H9 (cell line): ENCODE results near the gene LRRC61. TPM values are rescaled to one million over a fixed set of nuclear protein-coding genes. Genes with fewer than 3 reads are reported as not detected.

Experiments
- DNase-seq: peaks from one replicate; pipeline ENCODE4 v3.0.0-alpha.2; 2017
- H2AFZ ChIP-seq: one replicate; pipeline ENCODE4 v1.6.1; 2013; ENCODE audit warnings: mild to moderate bottlenecking, low read length, control low read depth, moderate library complexity
- H2AK5ac ChIP-seq: 2 replicates; pipeline ENCODE4 v1.6.1; 2013; ENCODE audit warnings: low read length, control low read depth, mixed read lengths; ENCODE audit not compliant: insufficient read length
- H2BK120ac ChIP-seq: one replicate; pipeline ENCODE4 v1.6.1; 2013; ENCODE audit warnings: low read depth, mild to moderate bottlenecking, low read length, control low read depth, inconsistent platforms; ENCODE audit not compliant: poor library complexity, severe bottlenecking
- H2BK12ac ChIP-seq: 2 replicates; pipeline ENCODE4 v1.6.1; 2013; ENCODE audit warnings: low read length, control low read depth, mixed read lengths, low read depth; ENCODE audit not compliant: insufficient read length
- H2BK15ac ChIP-seq: 2 replicates; pipeline ENCODE4 v1.6.1; 2013; ENCODE audit warnings: low read depth, low read length, control low read depth
- H2BK20ac ChIP-seq: one replicate; pipeline ENCODE4 v1.6.1; 2013; ENCODE audit warnings: low read depth, mild to moderate bottlenecking, low read length, control low read depth, inconsistent platforms; ENCODE audit not compliant: poor library complexity, severe bottlenecking
- H2BK5ac ChIP-seq: 2 replicates; pipeline ENCODE4 v1.6.1; 2013; ENCODE audit warnings: low read length, control low read depth, mixed read lengths; ENCODE audit not compliant: insufficient read length
- H3K14ac ChIP-seq: 2 replicates; pipeline ENCODE4 v1.6.1; 2013; ENCODE audit warnings: low read length, control low read depth; ENCODE audit not compliant: insufficient read depth
- H3K18ac ChIP-seq: 2 replicates; pipeline ENCODE4 v1.6.1; 2013; ENCODE audit warnings: low read depth, mild to moderate bottlenecking, mixed read lengths, low read length, control low read depth; ENCODE audit not compliant: insufficient read length
- H3K23ac ChIP-seq: 2 replicates; pipeline ENCODE4 v1.6.1; 2013; ENCODE audit warnings: low read length, control low read depth, mixed read lengths, low read depth; ENCODE audit not compliant: insufficient read length
- H3K23me2 ChIP-seq: 2 replicates; pipeline ENCODE4 v1.6.1; 2013; ENCODE audit warnings: low read depth, mild to moderate bottlenecking, mixed read lengths, low read length, control low read depth; ENCODE audit not compliant: insufficient read length, poor library complexity, severe bottlenecking
- H3K27ac ChIP-seq: 2 replicates; pipeline ENCODE4 v1.5.1; 2013; ENCODE audit warnings: low read length, control low read depth, mixed read lengths, low read depth; ENCODE audit not compliant: insufficient read length
- H3K27me3 ChIP-seq: 2 replicates; pipeline ENCODE4 v1.6.1; 2013; ENCODE audit warnings: low read length, control low read depth, inconsistent platforms; ENCODE audit not compliant: insufficient read depth
- H3K4ac ChIP-seq: 2 replicates; pipeline ENCODE4 v1.6.1; 2013; ENCODE audit warnings: low read depth, mild to moderate bottlenecking, control low read depth, inconsistent platforms, low read length, moderate library complexity
- H3K4me1 ChIP-seq: 2 replicates; pipeline ENCODE4 v1.6.1; 2013; ENCODE audit warnings: low read length, control low read depth, inconsistent platforms; ENCODE audit not compliant: insufficient read depth
- H3K4me2 ChIP-seq: 2 replicates; pipeline ENCODE4 v1.6.1; 2013; ENCODE audit warnings: low read length, control low read depth, mixed read lengths; ENCODE audit not compliant: insufficient read length, insufficient read depth
- H3K56ac ChIP-seq: 2 replicates; pipeline ENCODE4 v1.6.1; 2013; ENCODE audit warnings: low read depth, mild to moderate bottlenecking, mixed read lengths, low read length, control low read depth; ENCODE audit not compliant: insufficient read length
- H3K79me1 ChIP-seq: 2 replicates; pipeline ENCODE4 v1.6.1; 2013; ENCODE audit warnings: low read depth, mild to moderate bottlenecking, moderate library complexity, low read length, control low read depth, inconsistent platforms; ENCODE audit not compliant: insufficient read depth, poor library complexity, severe bottlenecking
- H3K79me2 ChIP-seq: 2 replicates; pipeline ENCODE4 v1.6.1; 2013; ENCODE audit warnings: low read length, control low read depth, inconsistent platforms; ENCODE audit not compliant: insufficient read depth
- H3K9ac ChIP-seq: 2 replicates; pipeline ENCODE4 v1.6.1; 2013; ENCODE audit warnings: low read length, control low read depth, mixed read lengths; ENCODE audit not compliant: insufficient read length; ENCODE audit errors: extremely low read depth
- H3K9me3 ChIP-seq: one replicate; pipeline ENCODE4 v1.6.1; 2013; ENCODE audit warnings: low read depth, low read length, inconsistent platforms; ENCODE audit not compliant: control insufficient read depth
- H3T11ph ChIP-seq: one replicate; pipeline ENCODE4 v1.6.1; 2013; ENCODE audit warnings: mild to moderate bottlenecking, low read length, control low read depth, inconsistent platforms
- H4K20me1 ChIP-seq: one replicate; pipeline ENCODE4 v1.6.1; 2013; ENCODE audit not compliant: control insufficient read depth, insufficient read length, insufficient read depth
- H4K5ac ChIP-seq: 2 replicates; pipeline ENCODE4 v1.6.1; 2013; ENCODE audit warnings: low read depth, mild to moderate bottlenecking, mixed read lengths, low read length, control low read depth; ENCODE audit not compliant: insufficient read length
- H4K8ac ChIP-seq: replicated peaks from 2 replicates; pipeline ENCODE4 v1.6.1; 2013; ENCODE audit warnings: low read length, control low read depth, mixed read lengths, low read depth; ENCODE audit not compliant: insufficient read length
- H4K91ac ChIP-seq: 2 replicates; pipeline ENCODE4 v1.6.1; 2013; ENCODE audit warnings: low read depth, mild to moderate bottlenecking, moderate library complexity, mixed read lengths, low read length, control low read depth; ENCODE audit not compliant: insufficient read length
- H3K27ac Mint-ChIP-seq, 3 experiments: 2 replicates in 2 of 3; 3 replicates in 1 of 3; pipeline ENCODE4 v1.8.0; 2020 to 2021; ENCODE audit warnings: mixed read lengths in 3 of 3, mild to moderate bottlenecking in 1 of 3, moderate library complexity in 1 of 3
- H3K27me3 Mint-ChIP-seq: 2 replicates; pipeline ENCODE4 v1.8.0; 2021; ENCODE audit warnings: low read depth, mild to moderate bottlenecking, moderate library complexity, mixed read lengths
- H3K36me3 Mint-ChIP-seq, 3 experiments: 2 replicates in 2 of 3; 3 replicates in 1 of 3; pipeline ENCODE4 v1.8.0; 2020 to 2021; ENCODE audit warnings: low read depth in 3 of 3, mixed read lengths in 3 of 3; ENCODE audit not compliant: insufficient read depth in 1 of 3
- H3K4me1 Mint-ChIP-seq, 2 experiments: 2 replicates each; pipeline ENCODE4 v1.8.0; 2020; ENCODE audit warnings: mixed read lengths in 2 of 2
- H3K4me3 Mint-ChIP-seq, 2 experiments: 2 replicates in 1 of 2; 3 replicates in 1 of 2; pipeline ENCODE4 v1.8.0; 2020 to 2021; ENCODE audit warnings: mild to moderate bottlenecking in 2 of 2, mixed read lengths in 2 of 2, moderate library complexity in 1 of 2
- H3K9me3 Mint-ChIP-seq, 2 experiments: 2 replicates in 1 of 2; 3 replicates in 1 of 2; pipeline ENCODE4 v1.8.0; 2020; ENCODE audit warnings: mild to moderate bottlenecking in 2 of 2, mixed read lengths in 2 of 2, moderate library complexity in 1 of 2
- WGBS: extraction: QIAGEN DNeasy Blood & Tissue Kit; methylation state at CpG from one replicate; pipeline ENCODE4 v1.1.7; 2013; ENCODE audit warnings: missing lambda C conversion rate, low lambda C conversion rate, mixed read lengths; ENCODE audit not compliant: insufficient read length; ENCODE audit errors: extremely low coverage; 5-methylcytosine and 5-hydroxymethylcytosine counted together
- total RNA-seq: library from RNA; stranded (reverse); gene quantifications from 2 replicates; pipeline ENCODE4 v1.2.1, GENCODE V29; 2021
- TF ChIP-seq, protein P1 (sequence below): fragments of 200-600 bp; sonication (generic); conservative IDR thresholded peaks from 3 replicates; pipeline ENCODE4 v1.8.0; 2021; ENCODE audit warnings: antibody characterized with exemption, mild to moderate bottlenecking

LRRC61 gene
- total RNA-seq, 1 experiment from 2014 or later, result 24.4 TPM

DNA sequence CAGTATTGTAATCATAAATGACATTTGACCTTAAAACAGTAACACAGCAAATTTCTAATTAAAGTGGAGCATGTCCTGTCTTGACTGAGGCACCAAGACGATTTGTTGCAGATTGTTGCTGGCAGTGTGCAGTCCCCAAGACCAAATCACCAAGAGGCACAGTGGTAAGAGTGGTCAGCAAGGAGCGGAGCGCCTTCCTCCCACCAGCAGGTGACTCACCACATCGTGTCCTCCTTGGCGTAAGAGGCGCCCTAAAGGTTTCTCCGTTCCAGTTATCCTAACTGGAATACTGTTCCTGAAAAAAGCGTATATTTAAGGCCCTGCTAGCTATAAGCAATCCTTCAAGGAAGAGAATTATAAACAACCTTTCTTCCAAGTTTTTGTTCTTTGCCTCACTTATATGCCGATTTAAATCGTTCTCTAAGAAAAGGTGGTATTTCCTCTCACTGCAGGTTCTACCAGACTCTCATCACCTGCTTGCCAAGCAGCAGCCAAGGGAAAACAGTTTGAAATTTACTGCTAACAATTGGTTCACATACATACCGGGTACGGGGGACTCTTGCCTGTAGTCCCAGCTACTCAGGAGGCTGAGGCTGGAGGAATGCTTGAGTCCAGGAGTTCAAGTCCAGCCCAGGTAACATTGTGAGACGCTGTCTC lies 34.7 kb downstream of the LRRC61 start:
- H3K23me2 ChIP-seq, result no peaks in the 10 kb centered on the region
- H3K23ac ChIP-seq, result no peak overlapping the region
- H3K79me2 ChIP-seq, result no peaks in the 10 kb centered on the region
- no peaks in the 10 kb centered on the region for H3K79me1 ChIP-seq
- no peak overlapping the region for H3K14ac ChIP-seq
- no peak overlapping the region for H2AK5ac ChIP-seq
- TF ChIP-seq, protein P1, sequence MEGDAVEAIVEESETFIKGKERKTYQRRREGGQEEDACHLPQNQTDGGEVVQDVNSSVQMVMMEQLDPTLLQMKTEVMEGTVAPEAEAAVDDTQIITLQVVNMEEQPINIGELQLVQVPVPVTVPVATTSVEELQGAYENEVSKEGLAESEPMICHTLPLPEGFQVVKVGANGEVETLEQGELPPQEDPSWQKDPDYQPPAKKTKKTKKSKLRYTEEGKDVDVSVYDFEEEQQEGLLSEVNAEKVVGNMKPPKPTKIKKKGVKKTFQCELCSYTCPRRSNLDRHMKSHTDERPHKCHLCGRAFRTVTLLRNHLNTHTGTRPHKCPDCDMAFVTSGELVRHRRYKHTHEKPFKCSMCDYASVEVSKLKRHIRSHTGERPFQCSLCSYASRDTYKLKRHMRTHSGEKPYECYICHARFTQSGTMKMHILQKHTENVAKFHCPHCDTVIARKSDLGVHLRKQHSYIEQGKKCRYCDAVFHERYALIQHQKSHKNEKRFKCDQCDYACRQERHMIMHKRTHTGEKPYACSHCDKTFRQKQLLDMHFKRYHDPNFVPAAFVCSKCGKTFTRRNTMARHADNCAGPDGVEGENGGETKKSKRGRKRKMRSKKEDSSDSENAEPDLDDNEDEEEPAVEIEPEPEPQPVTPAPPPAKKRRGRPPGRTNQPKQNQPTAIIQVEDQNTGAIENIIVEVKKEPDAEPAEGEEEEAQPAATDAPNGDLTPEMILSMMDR, result peak; percentile 50
- H3K36me3 Mint-ChIP-seq, result peaks cover 0 to 4% (median 0%) of the 10 kb centered on the region in 3 experiments; a peak in 1 of 7 replicates
- H2AFZ ChIP-seq, result no peak overlapping the region
- no peak overlapping the region for H2BK20ac ChIP-seq
- no peak overlapping the region for H2BK15ac ChIP-seq
- no peaks in the 10 kb centered on the region for H3K9me3 ChIP-seq
- no peak overlapping the region for H3K9ac ChIP-seq
- no peak overlapping the region for H4K5ac ChIP-seq
- no peak overlapping the region for H3K4me2 ChIP-seq
- H3K56ac ChIP-seq, result no peak overlapping the region
- no peak overlapping the region for H2BK5ac ChIP-seq
- H3K27ac Mint-ChIP-seq, result peak overlapping the region in 1 of 3 experiments; percentile 28; a peak in 1 of 7 replicates
- no peak overlapping the region for H2BK12ac ChIP-seq
- H3K27ac ChIP-seq, result no peak overlapping the region
- H3K9me3 Mint-ChIP-seq, result peaks cover 4 to 7% of the 10 kb centered on the region in 2 experiments; a peak in 3 of 5 replicates
- no CpG with 5 or more reads among the region's 13 CpGs for WGBS
- H3T11ph ChIP-seq, result no peak overlapping the region
- H3K27me3 ChIP-seq, result no peaks in the 10 kb centered on the region
- H4K20me1 ChIP-seq, result no peaks in the 10 kb centered on the region
- H2BK120ac ChIP-seq, result no peak overlapping the region
- H4K91ac ChIP-seq, result no peak overlapping the region
- H3K4ac ChIP-seq, result no peak overlapping the region
- peaks cover 1% of the 10 kb centered on the region; the same call in 1 of the 2 replicates for H3K27me3 Mint-ChIP-seq
- no peak overlapping the region for H4K8ac ChIP-seq
- DNase-seq, result no peak
- peaks cover 23 to 33% of the 10 kb centered on the region in 2 experiments for H3K4me1 Mint-ChIP-seq
- H3K18ac ChIP-seq, result no peak overlapping the region
- H3K4me1 ChIP-seq, result 0 out of 2 replicates have a peak, but pooled peaks cover 3% of the 10 kb centered on the region
- no peak overlapping the region; a peak in 1 of 5 replicates for H3K4me3 Mint-ChIP-seq
